CD14-positive monocyte (primary cell): ENCODE measurements around the gene HTR1D. TPM values are rescaled to one million over a fixed set of nuclear protein-coding genes. Genes with fewer than 3 reads are reported as not detected.
A peak's percentile ranks its signal among the peaks of the same experiment; 100 is the strongest.
"Not testable (repeated sequence)": the region's sequence is repeated elsewhere in the genome, so short reads cannot be mapped to it uniquely, and the experiment has no call there.

Experiments used
- DNase-seq, 3 donors: peaks; one replicate each; pipeline ENCODE4 v3.0.0-alpha.2; 2011 to 2022
- H2AFZ ChIP-seq: 2 replicates; pipeline ENCODE4 v1.6.0; 2012; ENCODE audit warnings: mild to moderate bottlenecking, low read depth, low read length, inconsistent platforms; ENCODE audit not compliant: insufficient read depth, poor library complexity, severe bottlenecking
- H3K27ac ChIP-seq, 2 donors: 1 replicate in 1 of 2; 2 replicates in 1 of 2; pipeline ENCODE4 v1.5.1; 2012 to 2013; ENCODE audit warnings: low read length in 2 of 2, control low read depth in 1 of 2, inconsistent platforms in 1 of 2, low read depth in 1 of 2, mild to moderate bottlenecking in 1 of 2
- H3K27me3 ChIP-seq, 2 donors: one replicate each; pipeline versions ENCODE4 v1.6.0 to v1.6.1; 2011 to 2013; ENCODE audit warnings: low read length in 2 of 2; ENCODE audit not compliant: control insufficient read depth in 2 of 2, insufficient read depth in 2 of 2
- H3K36me3 ChIP-seq, 2 donors: replicated peaks in 1 of 2; 1 replicate in 1 of 2; 2 replicates in 1 of 2; pipeline versions ENCODE4 v1.5.1 to v1.6.1; 2012 to 2013; ENCODE audit warnings: low read length in 2 of 2, control low read depth in 1 of 2, inconsistent platforms in 1 of 2, mild to moderate bottlenecking in 1 of 2; ENCODE audit not compliant: insufficient read depth in 2 of 2, control insufficient read depth in 1 of 2
- H3K4me1 ChIP-seq, 2 donors: 1 replicate in 1 of 2; 2 replicates in 1 of 2; pipeline versions ENCODE4 v1.5.1 to v1.6.1; 2012 to 2013; ENCODE audit warnings: low read length in 2 of 2, control low read depth in 1 of 2, inconsistent platforms in 1 of 2, mild to moderate bottlenecking in 1 of 2, moderate library complexity in 1 of 2; ENCODE audit not compliant: insufficient read depth in 2 of 2, control insufficient read depth in 1 of 2
- H3K4me2 ChIP-seq: replicated peaks from 2 replicates; pipeline ENCODE3; 2012; ENCODE audit warnings: low read length, moderate library complexity, mild to moderate bottlenecking; ENCODE audit not compliant: poor library complexity, severe bottlenecking; ENCODE audit errors: extremely low read depth
- H3K4me3 ChIP-seq, 3 experiments: fragments of 200-600 bp in 1 of 3; sonication (generic) in 1 of 3; replicated peaks in 1 of 3; 1 replicate in 2 of 3; 2 replicates in 1 of 3; pipeline ENCODE4 v1.5.1; 2011 to 2013; ENCODE audit warnings: low read length in 3 of 3, mild to moderate bottlenecking in 3 of 3, control low read depth in 2 of 3, low read depth in 2 of 3, inconsistent platforms in 1 of 3, moderate library complexity in 1 of 3
- H3K79me2 ChIP-seq: 2 replicates; pipeline ENCODE4 v1.6.0; 2012; ENCODE audit warnings: mild to moderate bottlenecking, control low read depth, inconsistent platforms, low read length, moderate library complexity; ENCODE audit not compliant: insufficient read depth
- H3K9ac ChIP-seq: 2 replicates; pipeline ENCODE4 v1.6.0; 2017; ENCODE audit warnings: low read length, mild to moderate bottlenecking; ENCODE audit not compliant: insufficient read depth, poor library complexity, severe bottlenecking
- H3K9me3 ChIP-seq, 2 donors: replicated peaks in 1 of 2; 1 replicate in 1 of 2; 2 replicates in 1 of 2; pipeline versions ENCODE4 v1.5.1 to v1.6.1; 2012 to 2013; ENCODE audit warnings: low read length in 2 of 2, control low read depth in 1 of 2; ENCODE audit not compliant: control insufficient read depth in 1 of 2, insufficient read depth in 1 of 2
- H4K20me1 ChIP-seq: 2 replicates; pipeline ENCODE4 v1.6.0; 2012; ENCODE audit warnings: mild to moderate bottlenecking, low read length, control low read depth, moderate library complexity; ENCODE audit not compliant: insufficient read depth
- H3K27ac Mint-ChIP-seq, 7 donors: one replicate each; pipeline ENCODE4 v1.8.0; 2020; ENCODE audit warnings: mild to moderate bottlenecking in 7 of 7, mixed read lengths in 7 of 7, moderate library complexity in 6 of 7, inconsistent platforms in 2 of 7
- H3K27me3 Mint-ChIP-seq, 3 donors: one replicate each; pipeline ENCODE4 v1.8.0; 2021 to 2022; ENCODE audit warnings: low read depth in 3 of 3, mild to moderate bottlenecking in 3 of 3, mixed read lengths in 3 of 3, moderate library complexity in 3 of 3, inconsistent platforms in 1 of 3
- H3K36me3 Mint-ChIP-seq, 2 donors: one replicate each; pipeline ENCODE4 v1.8.0; 2020; ENCODE audit warnings: mixed read lengths in 2 of 2, inconsistent platforms in 1 of 2, mild to moderate bottlenecking in 1 of 2
- H3K4me1 Mint-ChIP-seq: one replicate; pipeline ENCODE4 v1.8.0; 2020; ENCODE audit warnings: mild to moderate bottlenecking, mixed read lengths
- H3K4me3 Mint-ChIP-seq, 2 donors: one replicate each; pipeline ENCODE4 v1.8.0; 2020; ENCODE audit warnings: mild to moderate bottlenecking in 2 of 2, mixed read lengths in 2 of 2, moderate library complexity in 1 of 2
- H3K9me3 Mint-ChIP-seq, 7 donors: one replicate each; pipeline ENCODE4 v1.8.0; 2020 to 2022; ENCODE audit warnings: mixed read lengths in 7 of 7, mild to moderate bottlenecking in 6 of 7, moderate library complexity in 6 of 7, inconsistent platforms in 2 of 7
- CTCF ChIP-seq: fragments of 200-600 bp; IDR thresholded peaks from one replicate; pipeline ENCODE4 v1.8.0; 2022; ENCODE audit warnings: antibody characterized with exemption, mild to moderate bottlenecking
- WGBS: methylation state at CpG from one replicate; pipeline ENCODE4 v1.1.5; 2013; ENCODE audit warnings: missing lambda C conversion rate; ENCODE audit not compliant: insufficient coverage; 5-methylcytosine and 5-hydroxymethylcytosine counted together
- intact Hi-C, 2 donors: fragments of 100-400 bp; cut with micrococcal nuclease; formaldehyde crosslinking; loops; one replicate each; pipeline versions ENCODE4 v1.15.0 to v1.15.1; 2023
- polyA plus RNA-seq, 3 donors: library from polyadenylated mRNA; depleted of rRNA in 1 of 3; unstranded in 2 of 3; stranded (reverse) in 1 of 3; fragments of 300-500 nt in 2 of 3; fragments of >200 nt in 1 of 3; fragmentation: Illumina TruSeq in 2 of 3; gene quantifications; 1 replicate in 2 of 3; 2 replicates in 1 of 3; pipeline ENCODE4 v1.2.3, GENCODE V29; 2012 to 2021

The HTR1D gene
- polyA plus RNA-seq, 3 donors = not detected

- intact Hi-C loops = no loop called here
- H3K4me3 ChIP-seq = no peak overlapping the region
- H2AFZ ChIP-seq = no peak overlapping the region
- Mint-ChIP-seq H3K4me3 (peak overlapping the region in 1 of 2 donors; percentile 39), H3K4me1 (no peaks in the 10 kb centered on the region), H3K9me3 (peaks cover 3 to 13% (median 9%) of the 10 kb centered on the region in 7 donors), H3K36me3 (no peaks in the 10 kb centered on the region), H3K27ac (no peak overlapping the region), H3K27me3 (peaks cover 16 to 28% (median 20%) of the 10 kb centered on the region in 3 donors)
- H3K79me2 ChIP-seq = no peaks in the 10 kb centered on the region
- no peaks in the 10 kb centered on the region for H3K4me1 ChIP-seq
- no peaks in the 10 kb centered on the region for H3K9me3 ChIP-seq
- no peak for TF ChIP-seq CTCF
- no peak overlapping the region for H3K4me2 ChIP-seq
- H3K36me3 ChIP-seq = no peaks in the 10 kb centered on the region
- no peak overlapping the region for H3K9ac ChIP-seq
- no peak overlapping the region for H3K27ac ChIP-seq
- H3K27me3 ChIP-seq = peaks cover 2 to 12% of the 10 kb centered on the region in 2 donors
- 60% methylated on average over 9 of the region's 17 CpGs for WGBS
- H4K20me1 ChIP-seq = no peaks in the 10 kb centered on the region
- DNase-seq = no peak
Measured at GRCh38 chr1:23224739-23225648, 7.7 kb upstream of the HTR1D start.

GRCh38 chr1:23223963-23224362 lies 6.7 kb upstream of the HTR1D start:
- H4K20me1 ChIP-seq, H3K9me3 ChIP-seq, DNase-seq, H3K36me3 ChIP-seq, H3K4me3 Mint-ChIP-seq, H3K79me2 ChIP-seq, H3K9ac ChIP-seq, H3K27ac ChIP-seq, H3K27ac Mint-ChIP-seq, H3K36me3 Mint-ChIP-seq, H2AFZ ChIP-seq, H3K4me2 ChIP-seq, H3K4me1 Mint-ChIP-seq, intact Hi-C loops, H3K4me1 ChIP-seq, H3K4me3 ChIP-seq: not testable (repeated sequence)
- peaks cover 3 to 15% (median 9%) of the 10 kb centered on the region in 7 donors for H3K9me3 Mint-ChIP-seq
- H3K27me3 Mint-ChIP-seq = peaks cover 23 to 38% (median 27%) of the 10 kb centered on the region in 3 donors
- peaks cover 5 to 17% of the 10 kb centered on the region in 2 donors for H3K27me3 ChIP-seq
- WGBS = 100% methylated on average over 1 of the region's 6 CpGs

GRCh38 chr1:23223490-23223951 lies 6.2 kb upstream of the HTR1D start:
- H3K27ac ChIP-seq, H3K4me3 ChIP-seq, H3K36me3 Mint-ChIP-seq, H3K9ac ChIP-seq, H3K36me3 ChIP-seq, H3K9me3 ChIP-seq, DNase-seq, H4K20me1 ChIP-seq, H3K79me2 ChIP-seq, H2AFZ ChIP-seq, H3K4me1 ChIP-seq, H3K27ac Mint-ChIP-seq, H3K4me1 Mint-ChIP-seq, H3K4me3 Mint-ChIP-seq, H3K4me2 ChIP-seq, intact Hi-C loops: not testable (repeated sequence)
- Mint-ChIP-seq H3K9me3 (peaks cover 3 to 16% (median 9%) of the 10 kb centered on the region in 7 donors), H3K27me3 (peaks cover 27 to 40% (median 31%) of the 10 kb centered on the region in 3 donors)
- peaks cover 7 to 22% of the 10 kb centered on the region in 2 donors for H3K27me3 ChIP-seq
- 63% methylated on average over 1 of the region's 1 CpG for WGBS
